ENCODE measurements around the gene GSK3A. TPM values are rescaled to one million over a fixed set of nuclear protein-coding genes. Genes with fewer than 3 reads are reported as not detected.

The GSK3A gene
- total and polyA plus RNA-seq, 10 donors = 20.8 to 39.3 (median 28.7) TPM

GRCh38 chr19:42274065-42274682, 31.8 kb upstream of the GSK3A start:
- no peak overlapping the region for H3K4me3 ChIP-seq

DNA sequence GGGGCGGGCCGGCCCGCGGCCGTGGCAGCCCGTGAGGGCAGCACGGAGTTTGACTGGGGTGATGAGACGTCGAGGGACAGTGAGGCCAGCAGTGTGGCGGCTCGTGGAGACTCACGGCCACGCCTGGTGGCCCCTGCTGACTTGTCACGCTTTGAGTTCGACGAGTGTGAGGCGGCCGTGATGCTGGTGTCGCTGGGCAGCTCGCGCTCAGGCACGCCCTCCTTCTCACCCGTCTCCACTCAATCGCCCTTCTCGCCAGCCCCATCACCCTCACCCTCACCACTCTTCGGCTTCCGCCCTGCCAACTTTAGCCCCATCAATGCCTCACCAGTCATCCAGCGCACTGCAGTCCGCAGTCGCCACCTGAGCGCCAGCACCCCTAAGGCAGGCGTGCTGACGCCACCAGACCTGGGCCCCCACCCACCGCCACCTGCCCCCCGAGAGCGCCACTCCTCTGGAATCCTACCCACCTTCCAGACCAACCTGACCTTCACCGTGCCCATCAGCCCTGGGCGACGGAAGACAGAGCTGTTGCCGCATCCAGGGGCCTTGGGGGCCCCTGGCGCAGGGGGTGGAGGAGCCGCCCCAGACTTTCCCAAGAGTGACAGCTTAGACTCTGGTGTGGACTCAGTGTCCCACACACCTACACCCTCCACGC, 31.1 kb upstream of the GSK3A start:
- Histone ChIP-seq H3K9me3 (no peaks in the 10 kb centered on the region), H3K4me3 (no peak overlapping the region), H3K4me1 (peaks cover 55 to 91% (median 78%) of the 10 kb centered on the region in 6 donors), H3K27me3 (replicated peaks in 1 of 7) (no peaks in the 10 kb centered on the region), H3K36me3 (peaks cover 0 to 66% (median 33%) of the 10 kb centered on the region in 6 donors), H3K27ac (no peak overlapping the region)
- TF ChIP-seq, protein P1, sequence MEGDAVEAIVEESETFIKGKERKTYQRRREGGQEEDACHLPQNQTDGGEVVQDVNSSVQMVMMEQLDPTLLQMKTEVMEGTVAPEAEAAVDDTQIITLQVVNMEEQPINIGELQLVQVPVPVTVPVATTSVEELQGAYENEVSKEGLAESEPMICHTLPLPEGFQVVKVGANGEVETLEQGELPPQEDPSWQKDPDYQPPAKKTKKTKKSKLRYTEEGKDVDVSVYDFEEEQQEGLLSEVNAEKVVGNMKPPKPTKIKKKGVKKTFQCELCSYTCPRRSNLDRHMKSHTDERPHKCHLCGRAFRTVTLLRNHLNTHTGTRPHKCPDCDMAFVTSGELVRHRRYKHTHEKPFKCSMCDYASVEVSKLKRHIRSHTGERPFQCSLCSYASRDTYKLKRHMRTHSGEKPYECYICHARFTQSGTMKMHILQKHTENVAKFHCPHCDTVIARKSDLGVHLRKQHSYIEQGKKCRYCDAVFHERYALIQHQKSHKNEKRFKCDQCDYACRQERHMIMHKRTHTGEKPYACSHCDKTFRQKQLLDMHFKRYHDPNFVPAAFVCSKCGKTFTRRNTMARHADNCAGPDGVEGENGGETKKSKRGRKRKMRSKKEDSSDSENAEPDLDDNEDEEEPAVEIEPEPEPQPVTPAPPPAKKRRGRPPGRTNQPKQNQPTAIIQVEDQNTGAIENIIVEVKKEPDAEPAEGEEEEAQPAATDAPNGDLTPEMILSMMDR (IDR thresholded peaks at IDR 0.05 in 8 of 11, conservative IDR thresholded peaks at IDR 0.05 in 3 of 11) = no peak
- TF ChIP-seq POLR2A (IDR thresholded peaks at IDR 0.05) (no peak), POLR2AphosphoS5 (IDR thresholded peaks at IDR 0.05) (no peak)
- DNase-seq = peak; percentile 76
- 95 to 97% (median 96%) methylated on average over 43 of the region's 43 CpGs for WGBS, 5 donors
- intact Hi-C loops (cut with DNase I; ENCODE audit: low total_unique reads) = no loop called here

More at GRCh38 chr19:42274065-42274682, 31.8 kb upstream of the GSK3A start:
- no peak for TF ChIP-seq POLR2A (IDR thresholded peaks at IDR 0.05)
- TF ChIP-seq, protein P1 (IDR thresholded peaks at IDR 0.05 in 8 of 11, conservative IDR thresholded peaks at IDR 0.05 in 3 of 11) = no peak
- no peak for TF ChIP-seq POLR2AphosphoS5 (IDR thresholded peaks at IDR 0.05)
- Histone ChIP-seq H3K27me3 (replicated peaks in 1 of 7) (no peaks in the 10 kb centered on the region), H3K9me3 (no peaks in the 10 kb centered on the region), H3K27ac (peak overlapping the region in 3 of 8 donors; percentile 18 to 97 (median 47)), H3K4me1 (peaks cover 61 to 98% (median 84%) of the 10 kb centered on the region in 6 donors), H3K36me3 (peaks cover 0 to 66% (median 33%) of the 10 kb centered on the region in 6 donors)
- 92 to 96% (median 94%) methylated on average over 16 to 22 of the region's 22 CpGs for WGBS, 5 donors
- intact Hi-C loops (cut with DNase I; ENCODE audit: low total_unique reads) = no loop called here
- peak; percentile 78 for DNase-seq

DNA sequence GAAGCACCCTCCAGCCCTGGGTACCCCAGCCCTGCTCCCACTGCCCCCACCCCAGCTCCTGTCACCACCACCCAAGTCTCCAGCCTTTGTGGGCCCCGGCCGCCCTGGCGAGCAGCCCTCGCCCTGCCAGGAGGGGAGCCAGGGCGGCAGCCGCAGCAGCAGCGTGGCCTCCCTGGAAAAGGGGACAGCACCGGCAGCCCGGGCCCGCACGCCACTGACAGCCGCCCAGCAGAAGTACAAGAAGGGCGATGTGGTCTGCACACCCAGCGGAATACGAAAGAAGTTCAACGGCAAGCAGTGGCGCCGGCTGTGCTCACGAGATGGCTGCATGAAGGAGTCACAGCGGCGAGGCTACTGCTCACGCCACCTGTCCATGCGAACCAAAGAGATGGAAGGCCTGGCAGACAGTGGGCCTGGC, 30.6 kb upstream of the GSK3A start:
- WGBS, 5 donors = 94 to 98% (median 97%) methylated on average over 12 to 23 of the region's 23 CpGs
- H3K9me3 ChIP-seq = no peaks in the 10 kb centered on the region
- peak; percentile 77 for DNase-seq
- H3K4me3 ChIP-seq = no peak overlapping the region
- H3K27ac ChIP-seq = no peak overlapping the region
- TF ChIP-seq POLR2A (IDR thresholded peaks at IDR 0.05) (no peak), POLR2AphosphoS5 (IDR thresholded peaks at IDR 0.05) (no peak)
- TF ChIP-seq, protein P1 (IDR thresholded peaks at IDR 0.05 in 8 of 11, conservative IDR thresholded peaks at IDR 0.05 in 3 of 11) = no peak
- peaks cover 49 to 86% (median 73%) of the 10 kb centered on the region in 6 donors for H3K4me1 ChIP-seq
- peaks cover 0 to 65% (median 33%) of the 10 kb centered on the region in 6 donors for H3K36me3 ChIP-seq
- intact Hi-C loops (cut with DNase I; ENCODE audit: low total_unique reads) = no loop called here
- H3K27me3 ChIP-seq (replicated peaks in 1 of 7) = no peaks in the 10 kb centered on the region

- H3K27ac ChIP-seq = peak overlapping the region in 1 of 8 donors; percentile 99
- no peaks in the 10 kb centered on the region for H3K27me3 ChIP-seq (replicated peaks in 1 of 7)
- TF ChIP-seq, protein P1 (IDR thresholded peaks at IDR 0.05 in 8 of 11, conservative IDR thresholded peaks at IDR 0.05 in 3 of 11) = no peak
- TF ChIP-seq POLR2AphosphoS5 (IDR thresholded peaks at IDR 0.05) (no peak), POLR2A (IDR thresholded peaks at IDR 0.05) (no peak)
- no peaks in the 10 kb centered on the region for H3K9me3 ChIP-seq
- 88 to 97% (median 90%) methylated on average over 4 to 9 of the region's 9 CpGs; no CpG with 5 or more reads in 1 of the 5 donors for WGBS, 5 donors
- intact Hi-C loops (cut with DNase I; ENCODE audit: low total_unique reads) = no loop called here
- no peak overlapping the region for H3K4me3 ChIP-seq
- DNase-seq = peak; percentile 77
- H3K36me3 ChIP-seq = peaks cover 0 to 60% (median 33%) of the 10 kb centered on the region in 6 donors
- peaks cover 49 to 86% (median 73%) of the 10 kb centered on the region in 6 donors for H3K4me1 ChIP-seq
Measured at GRCh38 chr19:42272535-42272897, 30.1 kb upstream of the GSK3A start.
